Stomach (tissue), 4 donors: ENCODE measurements around the gene MCM3AP.

ENCODE experiments used
- EP300 ChIP-seq: sonication (generic); formaldehyde crosslinking; IDR thresholded peaks from one replicate; pipeline ENCODE4 v1.6.1; 2017; ENCODE audit warnings: antibody characterized with exemption
- POLR2AphosphoS5 ChIP-seq, 3 donors: sonication (generic); formaldehyde crosslinking; IDR thresholded peaks; one replicate each; pipeline ENCODE4 v1.6.1; 2016; ENCODE audit warnings: antibody characterized with exemption in 3 of 3
- TF ChIP-seq, protein P1 (sequence below), 7 experiments: fragments of 450-650 bp in 4 of 7; fragments of 200-600 bp in 3 of 7; sonication (generic) in 3 of 7; IDR thresholded peaks; one replicate each; pipeline ENCODE4 v1.5.1; 2016 to 2019; ENCODE audit warnings: antibody characterized with exemption in 7 of 7, control low read depth in 2 of 7, mild to moderate bottlenecking in 1 of 7

DNA sequence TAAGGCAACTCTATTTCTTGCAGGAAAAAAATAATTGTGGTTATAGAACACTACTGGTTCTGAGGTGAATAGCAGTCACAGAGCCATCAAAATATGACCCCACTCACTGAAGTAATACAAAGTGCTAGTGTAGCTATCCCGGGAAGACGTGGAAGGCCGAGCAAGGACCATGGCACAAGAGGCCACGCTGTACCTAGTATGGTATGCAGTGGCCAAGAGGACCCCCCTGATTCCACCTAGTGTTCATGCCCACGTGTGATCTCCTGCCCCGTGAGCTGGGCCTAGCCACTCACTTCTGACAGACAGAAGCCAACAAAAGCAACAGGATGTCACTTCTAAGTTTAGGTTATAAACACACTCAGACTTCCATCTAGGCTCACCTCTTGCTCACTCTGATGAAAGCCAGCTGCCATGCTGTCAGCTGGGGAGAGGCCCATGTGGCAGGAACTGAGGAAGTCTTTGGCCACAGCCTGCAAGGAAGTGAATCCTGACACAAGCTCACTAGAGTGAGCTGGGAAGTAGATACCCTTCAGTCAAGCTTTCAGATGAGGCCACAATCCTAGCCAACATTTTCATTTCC, 35.2 kb downstream of the MCM3AP start:
- TF ChIP-seq EP300 (no peak), POLR2AphosphoS5 (IDR thresholded peaks at IDR 0.05) (no peak)
- TF ChIP-seq, protein P1, sequence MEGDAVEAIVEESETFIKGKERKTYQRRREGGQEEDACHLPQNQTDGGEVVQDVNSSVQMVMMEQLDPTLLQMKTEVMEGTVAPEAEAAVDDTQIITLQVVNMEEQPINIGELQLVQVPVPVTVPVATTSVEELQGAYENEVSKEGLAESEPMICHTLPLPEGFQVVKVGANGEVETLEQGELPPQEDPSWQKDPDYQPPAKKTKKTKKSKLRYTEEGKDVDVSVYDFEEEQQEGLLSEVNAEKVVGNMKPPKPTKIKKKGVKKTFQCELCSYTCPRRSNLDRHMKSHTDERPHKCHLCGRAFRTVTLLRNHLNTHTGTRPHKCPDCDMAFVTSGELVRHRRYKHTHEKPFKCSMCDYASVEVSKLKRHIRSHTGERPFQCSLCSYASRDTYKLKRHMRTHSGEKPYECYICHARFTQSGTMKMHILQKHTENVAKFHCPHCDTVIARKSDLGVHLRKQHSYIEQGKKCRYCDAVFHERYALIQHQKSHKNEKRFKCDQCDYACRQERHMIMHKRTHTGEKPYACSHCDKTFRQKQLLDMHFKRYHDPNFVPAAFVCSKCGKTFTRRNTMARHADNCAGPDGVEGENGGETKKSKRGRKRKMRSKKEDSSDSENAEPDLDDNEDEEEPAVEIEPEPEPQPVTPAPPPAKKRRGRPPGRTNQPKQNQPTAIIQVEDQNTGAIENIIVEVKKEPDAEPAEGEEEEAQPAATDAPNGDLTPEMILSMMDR (IDR thresholded peaks at IDR 0.05): no peak
